ENCODE measurements around the gene IL1RAPL2.
"Not testable (repeated sequence)": the region's sequence is repeated elsewhere in the genome, so short reads cannot be mapped to it uniquely, and the experiment has no call there.

The IL1RAPL2 gene

DNA sequence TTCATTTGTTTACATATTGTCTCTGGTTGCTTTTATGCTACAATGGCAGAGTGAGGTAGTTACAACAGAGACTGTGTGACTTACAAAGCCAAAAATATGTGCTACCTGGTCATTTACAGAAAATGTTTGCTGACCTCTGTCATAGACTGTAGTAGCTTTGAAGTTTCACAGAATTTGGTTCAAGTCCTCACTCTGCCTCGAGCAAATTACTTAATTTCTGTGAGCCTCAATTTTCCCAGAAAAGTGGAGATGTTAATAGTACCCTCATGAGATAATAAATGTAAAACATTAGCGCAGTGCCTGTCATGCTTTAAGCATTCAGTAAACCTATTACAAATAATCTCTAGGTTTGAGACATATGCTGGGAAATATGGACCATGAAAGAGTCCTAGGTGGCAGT, 1237.9 kb downstream of the IL1RAPL2 start:
- DNase-seq (ENCODE audit: low read depth in 2 of 2) = no peak

DNA sequence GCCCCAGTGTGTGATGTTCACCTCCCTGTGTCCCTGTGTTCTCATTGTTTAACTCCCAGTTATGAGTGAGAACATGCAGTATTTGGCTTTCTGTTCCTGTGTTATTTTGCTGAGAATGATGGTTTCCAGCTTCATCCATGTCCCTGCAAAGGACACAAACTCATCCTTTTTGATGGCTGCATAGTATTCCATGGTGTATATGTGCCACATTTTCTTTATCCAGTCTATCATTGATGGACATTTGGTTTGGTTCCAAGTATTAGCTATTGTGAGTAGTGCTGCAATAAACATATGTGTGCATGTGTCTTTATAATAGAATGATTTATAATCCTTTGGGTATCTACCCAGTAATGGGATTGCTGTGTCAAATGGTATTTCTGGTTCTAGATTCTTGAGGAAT, 1239.7 kb downstream of the IL1RAPL2 start:
- not testable (repeated sequence) for DNase-seq (ENCODE audit: low read depth in 2 of 2)

- DNase-seq (ENCODE audit: low read depth in 2 of 2) = no peak
These were observed 1250.5 kb downstream of the IL1RAPL2 start for GRCh38 chrX:105816517-105816916.
